Embryonic facial prominence (tissue), 1 donor: ENCODE data around the gene HELZ.
"Not testable (repeated sequence)": the region's sequence is repeated elsewhere in the genome, so short reads cannot be mapped to it uniquely, and the experiment has no call there.

Experiments
- DNase-seq: peaks from one replicate; pipeline ENCODE4 v3.0.0-alpha.2; 2016; ENCODE audit errors: extremely low spot score

The HELZ gene

GRCh38 chr17:67115401-67115800, 129.6 kb downstream of the HELZ start:
- no peak for DNase-seq

GRCh38 chr17:67113486-67113885, 131.5 kb downstream of the HELZ start:
- DNase-seq: no peak

DNA sequence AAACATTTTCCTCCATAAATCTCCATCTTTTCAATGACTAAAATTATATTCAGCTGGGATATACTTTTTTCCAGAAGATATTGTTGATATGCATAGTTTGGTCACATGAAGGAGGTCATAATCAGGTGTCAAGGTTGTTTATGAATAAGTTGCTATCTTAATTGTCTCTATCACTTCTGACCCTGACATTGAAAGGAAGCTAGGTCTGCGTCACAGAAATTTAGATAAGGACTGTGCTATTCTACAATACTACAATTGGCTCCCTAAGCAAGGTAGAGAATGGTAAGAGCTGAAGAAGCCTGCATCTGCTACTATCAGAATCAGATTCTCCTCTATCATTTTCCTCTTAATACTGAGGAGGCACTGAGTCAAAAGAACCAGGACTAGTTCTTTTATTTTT, 133.2 kb downstream of the HELZ start:
- DNase-seq: no peak

- DNase-seq: no peak
These were observed 133.7 kb downstream of the HELZ start for GRCh38 chr17:67111327-67111726.

DNA sequence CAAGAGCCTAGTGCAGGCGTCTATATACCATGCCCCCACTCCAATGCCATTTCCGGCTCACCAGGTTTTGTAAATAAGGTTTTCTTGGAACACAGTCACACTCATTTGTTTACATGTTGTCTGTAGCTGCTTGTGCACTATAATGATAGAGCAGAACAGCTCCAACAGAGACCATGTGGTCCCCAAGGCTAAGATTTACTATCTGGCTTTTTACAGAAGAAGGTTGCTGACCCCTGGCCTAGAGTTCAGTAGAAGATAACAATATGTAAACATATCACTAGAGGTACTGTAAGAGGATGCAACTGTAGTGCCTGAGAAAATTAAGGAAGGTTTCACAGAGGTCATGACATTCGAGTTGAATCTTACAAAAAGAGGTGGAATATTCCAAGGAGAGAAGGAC, 134.4 kb downstream of the HELZ start:
- no peak for DNase-seq

DNA sequence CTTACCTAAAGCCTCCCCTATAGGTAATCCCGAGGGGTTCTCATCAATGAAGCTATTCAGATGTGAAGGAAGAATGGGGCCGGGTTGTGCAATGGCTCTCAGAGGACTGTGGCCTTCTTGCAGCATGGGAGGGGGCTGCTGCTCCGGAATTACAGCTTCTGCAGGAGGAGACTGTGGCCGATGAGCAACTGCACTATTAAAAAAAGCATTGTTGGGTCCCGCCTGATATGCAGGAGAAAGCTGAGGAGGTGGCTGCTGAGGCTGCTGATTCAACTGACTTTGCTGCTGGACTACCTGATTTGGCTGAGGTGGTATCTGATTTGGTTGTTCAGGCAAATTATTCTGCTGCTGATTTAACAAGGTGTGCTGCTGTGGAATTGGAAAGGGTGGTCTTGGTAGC, 135.9 kb downstream of the HELZ start:
- no peak for DNase-seq

DNA sequence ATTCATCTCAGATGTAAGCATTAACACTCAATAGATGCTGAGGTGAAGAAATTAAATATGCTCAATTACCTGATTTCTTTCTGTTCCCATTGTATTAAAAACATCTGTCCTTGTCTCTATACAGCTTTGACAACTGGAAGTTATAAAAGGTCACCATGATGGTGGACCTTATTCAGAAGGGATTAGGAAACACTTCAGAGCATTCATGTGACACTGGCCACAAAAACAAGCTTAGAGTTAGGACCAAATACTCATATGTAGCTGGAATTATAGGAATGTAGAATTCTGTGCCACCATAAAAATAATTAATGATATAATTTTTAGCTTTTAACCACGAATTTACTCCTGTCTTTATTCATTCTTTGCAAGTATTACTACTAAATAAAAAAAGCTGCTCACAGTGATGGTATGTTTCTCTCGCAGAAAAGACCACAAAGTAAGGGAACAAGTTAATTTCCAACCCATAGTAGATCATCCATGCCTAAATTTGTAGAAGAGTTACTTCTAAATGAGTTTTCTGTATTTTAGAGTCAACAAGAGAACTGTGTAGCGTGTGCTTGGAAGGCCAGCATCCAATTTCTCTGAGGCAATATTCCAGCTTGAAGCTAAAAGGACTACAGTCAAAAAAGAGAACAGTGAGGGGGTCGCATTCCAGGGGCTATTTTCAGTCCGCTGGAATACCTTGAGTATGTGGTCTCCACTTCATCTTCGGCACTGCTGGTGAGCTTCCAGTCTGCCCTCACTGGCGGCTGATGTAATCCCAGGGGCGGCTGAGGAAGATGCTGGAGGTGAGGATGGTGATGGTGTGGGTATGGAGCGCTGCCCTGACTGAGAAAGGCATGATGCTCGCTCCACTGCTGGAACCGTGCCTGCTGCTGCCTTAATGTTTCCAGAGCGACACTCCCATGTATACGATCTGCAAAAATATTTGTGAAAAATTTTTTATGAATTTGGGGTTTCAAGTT, 136.9 kb downstream of the HELZ start:
- no peak for DNase-seq

- DNase-seq: no peak
These were observed 137.8 kb downstream of the HELZ start for GRCh38 chr17:67107171-67107570.

GRCh38 chr17:67105213-67105612, 139.8 kb downstream of the HELZ start:
- DNase-seq: no peak

DNA sequence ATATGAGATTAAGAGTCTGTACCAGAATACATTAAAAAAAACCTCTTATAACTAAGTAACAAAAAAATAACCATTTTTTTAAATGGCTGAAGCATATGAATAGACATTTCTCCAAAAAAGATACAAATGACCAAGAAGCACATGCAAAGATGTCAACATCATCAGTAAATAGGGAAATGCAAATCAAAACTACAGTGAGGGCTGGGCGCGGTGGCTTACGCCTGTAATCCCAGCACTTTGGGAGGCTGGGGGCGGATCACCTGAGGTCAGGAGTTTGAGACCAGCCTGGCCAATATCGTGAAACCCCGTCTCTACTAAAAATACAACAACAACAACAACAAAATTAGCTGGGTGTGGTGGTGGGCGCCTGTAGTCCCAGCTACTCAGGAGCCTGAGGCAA, 140.4 kb downstream of the HELZ start:
- not testable (repeated sequence) for DNase-seq

DNA sequence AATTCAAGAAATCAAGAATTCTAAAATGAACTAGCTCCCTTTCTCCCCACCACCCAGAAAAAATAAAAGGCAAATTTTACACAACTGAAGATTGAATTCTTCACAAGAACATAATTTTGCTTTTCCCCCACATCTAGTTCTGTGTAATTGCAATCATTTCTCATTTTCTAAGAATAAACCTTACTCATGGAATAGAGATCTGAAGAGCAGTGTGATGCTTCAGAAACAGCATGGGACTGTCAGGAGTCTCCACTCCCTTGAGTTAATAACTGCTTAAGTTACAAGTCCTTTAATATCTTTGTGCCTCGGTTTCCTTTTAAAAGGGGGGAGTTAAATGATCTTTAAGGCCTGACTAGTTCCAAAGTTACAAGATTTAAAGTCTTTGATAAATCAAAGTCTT, 147.0 kb downstream of the HELZ start:
- DNase-seq: no peak

DNA sequence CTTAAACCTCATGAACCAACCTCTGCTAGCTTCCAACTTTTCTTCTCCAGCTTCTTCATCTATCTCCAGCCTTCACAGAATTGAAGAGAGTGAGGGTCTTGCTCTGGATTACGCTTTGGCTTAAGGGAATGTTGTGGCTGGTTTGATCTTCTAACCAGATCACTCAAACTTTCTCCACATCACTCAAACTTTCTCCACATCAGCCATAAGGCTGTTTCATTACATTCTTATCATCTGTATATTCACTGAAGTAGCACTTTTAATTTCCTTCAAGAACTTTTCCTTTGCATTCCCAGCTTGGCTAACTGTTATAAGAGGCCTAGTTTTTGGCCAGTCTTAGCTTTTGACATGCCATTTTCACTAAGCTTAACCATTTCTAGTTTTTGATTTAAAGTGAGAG, 148.4 kb downstream of the HELZ start:
- DNase-seq: no peak

GRCh38 chr17:67095803-67096202, 149.2 kb downstream of the HELZ start:
- DNase-seq: no peak

DNA sequence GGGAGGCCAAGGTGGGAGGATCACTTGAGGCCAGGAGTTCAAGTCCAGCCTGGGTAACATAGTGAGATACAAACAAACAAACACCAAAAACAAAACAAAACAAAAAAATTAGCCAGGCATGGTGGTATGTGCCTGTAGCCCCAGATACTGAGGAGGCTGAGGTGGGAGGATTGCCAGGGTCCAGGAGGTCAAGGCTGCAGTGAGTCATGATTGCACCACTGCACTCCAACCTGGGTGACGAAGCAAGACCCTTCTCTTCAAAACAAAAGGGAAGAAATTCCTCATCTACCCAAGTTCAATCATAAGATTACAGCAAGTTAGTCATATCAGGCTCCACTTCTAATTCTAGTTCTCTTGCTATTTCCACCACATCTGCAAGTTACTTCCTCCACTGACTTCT, 149.7 kb downstream of the HELZ start:
- not testable (repeated sequence) for DNase-seq

GRCh38 chr17:67093348-67093747, 151.6 kb downstream of the HELZ start:
- no peak for DNase-seq

GRCh38 chr17:67092710-67093109, 152.3 kb downstream of the HELZ start:
- DNase-seq: not testable (repeated sequence)

- DNase-seq: no peak
These were observed 152.7 kb downstream of the HELZ start for GRCh38 chr17:67092291-67092690.

GRCh38 chr17:67090341-67090740, 154.7 kb downstream of the HELZ start:
- no peak for DNase-seq

- no peak for DNase-seq
These were observed 156.4 kb downstream of the HELZ start for GRCh38 chr17:67088639-67089038.

- no peak for DNase-seq
These were observed 159.6 kb downstream of the HELZ start for GRCh38 chr17:67085406-67085805.

DNA sequence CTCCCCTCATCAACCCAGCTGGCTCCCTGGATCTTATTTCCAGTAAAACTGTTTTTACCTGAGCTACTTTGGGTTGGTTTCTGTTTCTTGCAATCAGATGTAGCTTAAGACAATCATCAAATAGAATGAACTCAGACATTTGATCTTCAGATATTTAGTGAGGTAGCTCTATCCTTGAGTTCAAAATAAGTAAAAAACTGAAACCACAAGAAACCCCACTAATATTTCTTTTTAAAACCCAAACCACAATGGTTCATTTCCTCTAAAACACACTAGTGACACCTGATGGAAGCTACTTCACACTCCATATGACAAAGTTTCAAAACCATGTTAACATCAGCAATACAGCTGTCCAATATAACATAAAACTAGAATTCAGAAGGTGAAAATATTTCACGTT, 162.9 kb downstream of the HELZ start:
- no peak for DNase-seq

DNA sequence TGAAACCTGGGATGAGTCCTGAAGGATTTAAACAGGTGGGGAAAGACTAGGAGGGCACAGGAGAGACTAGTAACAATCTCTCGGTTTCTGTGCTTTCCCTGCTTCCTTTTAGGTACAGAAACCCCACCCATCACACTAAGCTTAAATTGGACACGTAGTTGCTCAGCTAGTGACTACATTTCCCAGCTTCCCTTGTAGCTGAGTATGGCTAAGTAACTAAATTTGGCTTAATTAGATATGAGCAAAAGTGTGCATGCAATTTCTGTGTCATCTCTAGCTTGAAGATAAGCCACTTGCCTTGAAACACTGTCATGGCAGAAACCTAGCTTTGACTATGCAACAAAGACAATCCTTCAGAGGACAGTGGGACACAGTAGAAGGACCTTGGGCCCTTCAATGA, 164.2 kb downstream of the HELZ start:
- no peak for DNase-seq

DNA sequence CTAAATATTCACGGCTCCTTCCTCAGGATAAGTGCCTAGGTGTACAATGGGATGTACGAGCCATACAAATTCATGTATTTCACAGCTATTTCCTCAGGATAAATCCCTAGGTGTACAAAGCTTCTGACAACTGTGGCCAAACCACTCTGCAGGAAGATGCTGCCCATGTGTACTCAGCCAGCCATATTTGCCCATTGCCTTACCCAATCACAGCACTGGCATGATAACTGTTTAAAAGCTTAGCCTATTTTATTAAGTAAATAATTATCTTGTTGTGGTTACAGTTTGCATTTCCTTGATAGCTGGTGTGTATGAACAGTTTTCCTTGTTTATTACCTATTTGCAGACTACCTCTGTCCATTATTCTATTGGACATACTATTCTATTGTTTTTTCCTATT, 165.5 kb downstream of the HELZ start:
- no peak for DNase-seq

DNA sequence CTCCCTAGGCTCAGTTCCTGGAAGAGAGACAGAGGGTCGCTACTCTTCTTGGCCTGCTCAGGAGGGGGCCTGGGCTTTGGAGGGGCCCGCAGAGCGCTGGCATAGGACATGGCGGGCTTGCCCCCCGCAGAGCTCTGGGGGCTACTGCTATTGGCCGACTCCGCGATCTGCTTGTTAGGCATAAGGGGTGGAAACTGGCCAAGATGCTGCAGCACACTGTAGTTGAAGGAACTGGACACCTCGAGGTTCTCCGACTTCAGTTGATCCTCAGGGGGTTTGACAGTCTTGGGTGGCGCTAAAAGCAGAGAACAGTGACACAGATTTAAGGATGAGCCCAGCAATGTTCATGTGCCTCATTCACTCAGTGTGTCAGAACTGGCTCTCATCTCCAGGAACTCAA, 166.7 kb downstream of the HELZ start:
- no peak for DNase-seq
